Inflammatory macrophage treated with lipopolysaccharide for 1 hour (primary cell): ENCODE data around the gene SREBF2.
"Not testable (repeated sequence)": the region's sequence is repeated elsewhere in the genome, so short reads cannot be mapped to it uniquely, and the experiment has no call there.

Source experiments
- DNase-seq, 2 donors: peaks; one replicate each; pipeline ENCODE4 v3.0.0-alpha.2; 2020 to 2022

The SREBF2 gene

DNA sequence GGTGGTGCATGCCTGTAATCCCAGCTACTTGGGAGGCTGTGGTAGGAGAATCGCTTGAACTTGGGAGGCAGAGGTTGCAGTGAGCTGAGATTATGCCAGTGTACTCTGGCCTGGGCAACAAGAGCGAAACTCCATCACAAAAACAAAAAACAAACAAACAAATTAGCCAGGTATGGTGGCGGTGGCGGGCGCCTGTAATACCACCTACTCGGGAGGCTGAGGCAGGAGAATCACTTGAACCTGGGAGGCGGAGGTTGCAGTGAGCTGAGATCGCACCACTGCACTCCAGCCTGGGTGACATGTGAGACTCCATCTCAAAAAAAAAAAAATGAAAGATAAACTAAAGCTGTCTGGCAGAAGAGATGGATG, 116.0 kb downstream of the SREBF2 start:
- DNase-seq = not testable (repeated sequence)

DNA sequence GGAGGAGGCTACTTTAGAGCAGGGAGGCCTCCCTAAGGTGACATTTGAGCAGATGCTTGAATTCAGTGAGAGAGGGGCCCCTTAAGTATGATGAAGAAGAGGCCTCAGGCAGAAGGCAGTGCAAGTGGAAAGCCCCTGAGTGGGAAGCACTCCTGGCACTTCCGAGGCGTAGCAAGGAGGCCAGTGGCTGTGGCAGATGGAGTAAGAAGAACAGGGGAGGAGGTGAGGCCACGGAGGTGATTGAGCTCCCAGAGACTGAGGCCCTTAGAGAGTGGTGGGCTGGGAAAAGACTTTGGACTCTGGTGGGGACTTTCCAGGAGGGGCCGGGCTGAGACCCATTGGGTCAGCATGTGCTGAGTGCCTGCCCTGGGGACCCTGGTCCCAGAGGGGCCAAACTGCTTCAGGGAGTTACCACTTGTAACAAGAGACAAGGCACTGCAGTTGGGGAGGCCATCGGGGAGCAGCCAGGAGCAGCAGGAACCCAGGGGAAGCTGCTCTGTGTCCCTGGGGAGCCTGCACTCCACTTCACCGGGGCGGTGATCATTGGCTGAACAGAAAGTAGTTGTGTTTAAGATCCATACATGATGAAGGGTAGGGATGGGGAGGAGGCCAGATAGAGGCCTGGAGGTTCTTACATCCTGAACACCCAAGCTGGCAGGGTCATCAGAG, 116.5 kb downstream of the SREBF2 start:
- no peak for DNase-seq

DNA sequence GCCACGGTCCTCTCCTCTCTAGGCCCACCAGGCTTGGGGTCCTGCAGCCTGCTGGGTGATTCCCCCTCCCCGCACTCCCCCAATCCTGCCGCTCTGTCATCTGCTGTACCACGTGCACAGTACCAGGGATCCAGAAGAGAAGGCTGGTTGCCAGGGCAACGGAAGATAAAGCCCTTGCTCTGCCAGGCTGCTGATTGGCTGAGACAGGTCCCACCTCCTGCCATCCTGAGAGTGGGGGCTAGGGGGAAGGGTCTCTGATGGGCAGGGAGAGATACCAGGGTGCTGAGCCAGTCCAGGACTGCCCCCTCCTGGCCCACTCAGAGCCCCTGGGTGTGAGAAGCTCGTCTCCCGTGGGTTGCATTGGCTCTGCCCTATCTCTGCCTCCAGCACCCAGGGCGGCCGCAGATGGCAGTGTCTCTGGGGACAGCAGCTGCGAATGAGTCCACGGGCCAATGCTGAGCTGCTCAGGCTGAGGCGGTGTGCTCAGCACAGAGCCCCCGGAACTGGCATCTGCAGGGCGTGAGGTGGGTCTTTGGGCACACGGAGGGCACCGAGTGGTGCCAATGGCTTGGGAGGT, 119.1 kb downstream of the SREBF2 start, which contains the start of gene SMIM45:
Gene SMIM45 (plus strand): TSS at position 253 of the 577 bp plus-strand sequence.
- no peak for DNase-seq

DNA sequence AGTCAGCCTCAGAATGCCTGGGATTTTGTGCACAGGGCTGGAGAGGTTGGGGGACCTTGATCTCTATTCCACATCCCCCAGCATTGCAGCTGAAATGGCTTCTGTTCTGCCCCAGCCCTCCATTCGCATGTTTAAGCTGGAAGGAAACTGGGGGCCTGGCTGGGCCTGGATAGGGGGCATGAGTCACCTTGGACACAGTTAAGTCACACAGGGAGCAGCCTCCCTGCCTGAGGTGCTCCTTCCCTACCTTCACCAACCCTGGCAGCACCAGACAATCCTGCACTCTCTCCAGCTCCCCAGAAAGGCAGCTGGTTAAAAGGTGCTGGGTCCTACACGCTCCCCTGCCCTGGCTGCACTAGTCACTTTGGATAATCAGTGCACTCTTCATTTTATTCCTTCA, 119.8 kb downstream of the SREBF2 start:
- DNase-seq = no peak
